ENCODE data around the gene THSD7A.

- peak; percentile 49 to 74 (median 69) for TF ChIP-seq CTCF (IDR thresholded peaks at IDR 0.05)
- TF ChIP-seq POLR2A (IDR thresholded peaks at IDR 0.05) = no peak
Measured at GRCh38 chr7:11427686-11428273, 404.2 kb downstream of the THSD7A start.
